AG08396 (cell line): ENCODE measurements around the gene CTAGE4.
"Not testable (repeated sequence)": the region's sequence is repeated elsewhere in the genome, so short reads cannot be mapped to it uniquely, and the experiment has no call there.

Experiments
- DNase-seq: peaks from one replicate; pipeline ENCODE4 v3.0.0; 2012; ENCODE audit warnings: low spot score, mixed read lengths

CTAGE4 gene

GRCh38 chr7:144183166-144183565, at the start of gene CTAGE4:
TSS of gene CTAGE4 (plus strand) at chr7:144183466. CDS start at chr7:144183504, 38 bp downstream.
- not testable (repeated sequence) for DNase-seq

GRCh38 chr7:144134116-144134515, 49.1 kb upstream of the CTAGE4 start:
- no peak for DNase-seq

GRCh38 chr7:144137501-144137900, 45.8 kb upstream of the CTAGE4 start:
- DNase-seq: no peak

- no peak for DNase-seq
Measured at GRCh38 chr7:144142187-144142586, 41.1 kb upstream of the CTAGE4 start.

GRCh38 chr7:144144426-144144825, 38.8 kb upstream of the CTAGE4 start:
- no peak for DNase-seq

- DNase-seq: no peak
Measured at GRCh38 chr7:144148224-144148827, 34.9 kb upstream of the CTAGE4 start.

- DNase-seq: no peak
Measured at GRCh38 chr7:144158861-144159260, 24.4 kb upstream of the CTAGE4 start.

- DNase-seq: no peak
Measured at GRCh38 chr7:144164784-144165183, 18.5 kb upstream of the CTAGE4 start.

- DNase-seq: not testable (repeated sequence)
Measured at GRCh38 chr7:144171594-144172350, 11.5 kb upstream of the CTAGE4 start.

GRCh38 chr7:144174613-144175012, 8.7 kb upstream of the CTAGE4 start:
- no peak for DNase-seq

- DNase-seq: not testable (repeated sequence)
Measured at GRCh38 chr7:144178380-144179164, 4.7 kb upstream of the CTAGE4 start.

- DNase-seq: not testable (repeated sequence)
Measured at GRCh38 chr7:144179165-144179479, 4.1 kb upstream of the CTAGE4 start.

GRCh38 chr7:144187848-144188247, 4.6 kb downstream of the CTAGE4 start:
- DNase-seq: not testable (repeated sequence)

- not testable (repeated sequence) for DNase-seq
Measured at GRCh38 chr7:144188578-144189171, 5.4 kb downstream of the CTAGE4 start.

GRCh38 chr7:144193782-144194181, 10.5 kb downstream of the CTAGE4 start:
- DNase-seq: not testable (repeated sequence)

GRCh38 chr7:144194453-144194852, 11.2 kb downstream of the CTAGE4 start:
- not testable (repeated sequence) for DNase-seq

- not testable (repeated sequence) for DNase-seq
Measured at GRCh38 chr7:144195212-144195872, 12.1 kb downstream of the CTAGE4 start, which contains the start of gene ARHGEF35. TSS of gene ARHGEF35 (minus strand) at chr7:144195833. CDS start at chr7:144188383, 7,450 bp downstream.

- not testable (repeated sequence) for DNase-seq
Measured at GRCh38 chr7:144198934-144199333, 15.7 kb downstream of the CTAGE4 start.

- not testable (repeated sequence) for DNase-seq
Measured at GRCh38 chr7:144201978-144202377, 18.7 kb downstream of the CTAGE4 start.

- DNase-seq: not testable (repeated sequence)
Measured at GRCh38 chr7:144203086-144203485, 19.8 kb downstream of the CTAGE4 start.

GRCh38 chr7:144205306-144205705, 22.0 kb downstream of the CTAGE4 start:
- not testable (repeated sequence) for DNase-seq

- not testable (repeated sequence) for DNase-seq
Measured at GRCh38 chr7:144217200-144217599, 33.9 kb downstream of the CTAGE4 start.
